Small intestine (tissue), 4 donors: Measurements from ENCODE around the gene SUPT20HL2. TPM values are rescaled to one million over a fixed set of nuclear protein-coding genes. Genes with fewer than 3 reads are reported as not detected.

Experiments
- polyA plus RNA-seq, 4 donors: library from polyadenylated mRNA; stranded (reverse) in 3 of 4; unstranded in 1 of 4; fragments of 200-250 nt in 3 of 4; fragments of 120-200 nt in 1 of 4; gene quantifications; one replicate each; pipeline versions ENCODE4 v1.2.1 to v1.2.3, GENCODE V29; 2013
- donor health status: healthy with polysubstance abuse.
- donor health status: Bipolar disorder and iron deficiency.
- donor health status: healthy.

SUPT20HL2 gene
- polyA plus RNA-seq, 4 donors, result 0.04 TPM; not detected in 3

Other genes with a start within 250 kb of the SUPT20HL2 start
- gene ZFX, start 164.3 kb downstream of the SUPT20HL2 start, polyA plus RNA-seq, result 10 to 100 TPM in 1 of 4 donors, 1 to 10 TPM in 3; 5.8 to 18.6 (median 6.7) TPM
- under 1 TPM in 1 of 4 donors, not detected in 3; 0.19 TPM for gene SUPT20HL1, start 46.6 kb upstream of the SUPT20HL2 start, polyA plus RNA-seq
- gene PDK3, start 151.2 kb upstream of the SUPT20HL2 start, polyA plus RNA-seq, result 10 to 100 TPM in 2 of 4 donors, 1 to 10 TPM in 2; 7.1 to 16.0 (median 11.3) TPM